ENCODE data around the gene RPH3AL. TPM values are rescaled to one million over a fixed set of nuclear protein-coding genes. Genes with fewer than 3 reads are reported as not detected.

RPH3AL gene
- total RNA-seq, 1 experiment from 2014 or later, result 3.0 TPM

DNA sequence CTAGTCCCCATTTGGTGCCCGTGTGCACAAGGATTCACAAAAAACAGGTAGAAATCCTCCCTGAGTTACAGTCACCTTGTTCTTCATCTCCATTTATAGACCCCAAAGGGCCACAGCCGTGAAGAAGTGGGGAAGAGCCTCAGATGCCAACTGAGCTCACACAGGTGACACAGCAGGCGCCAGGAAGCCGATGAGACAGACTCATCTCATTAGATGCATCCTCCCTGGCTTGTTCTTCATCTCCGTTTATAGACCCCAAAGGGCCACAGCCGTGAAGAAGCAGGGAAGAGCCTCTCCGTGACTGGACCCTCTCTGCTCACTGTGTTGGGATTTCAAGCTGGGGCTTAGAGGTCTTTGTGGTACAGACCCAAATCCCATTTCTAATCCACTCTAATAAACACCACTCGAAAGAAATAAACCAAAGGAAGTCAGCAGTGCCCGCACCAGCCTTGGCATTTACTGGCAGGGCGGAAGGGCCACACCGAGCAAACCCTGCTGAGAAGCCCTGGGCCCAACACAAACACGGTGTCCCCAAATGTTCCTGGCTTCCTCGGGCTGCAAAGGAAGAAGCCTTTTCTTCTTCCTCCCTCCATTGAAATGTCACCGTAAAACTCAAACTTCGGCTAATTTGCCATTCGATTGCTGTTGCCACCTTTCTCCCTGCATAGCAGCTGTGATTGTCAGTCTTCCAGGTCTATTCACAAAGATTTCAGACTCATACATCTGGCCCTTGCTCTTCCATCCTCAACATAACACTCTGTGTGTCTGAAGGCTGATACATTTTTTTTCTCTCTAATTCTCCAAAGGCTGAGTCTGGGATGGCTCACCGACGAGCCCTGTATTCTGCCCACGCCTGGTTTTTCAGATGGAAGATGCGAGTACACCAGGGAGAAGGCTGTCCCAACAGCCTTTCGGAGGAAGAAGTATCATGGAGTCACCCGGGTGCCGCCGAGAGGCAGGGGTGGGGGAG is 126.2 kb downstream of the RPH3AL start:
- DNase-seq, result no peak
- Mint-ChIP-seq H3K9me3 (no peaks in the 10 kb centered on the region; a peak in 1 of 5 replicates), H3K27ac (no peak overlapping the region), H3K27me3 (ENCODE audit: low read depth) (peaks cover 2% of the 10 kb centered on the region), H3K36me3 (ENCODE audit: insufficient read depth in 1 of 3, low read depth in 3 of 3) (no peaks in the 10 kb centered on the region; a peak in 1 of 7 replicates), H3K4me3 (no peak overlapping the region), H3K4me1 (peaks cover 0 to 14% of the 10 kb centered on the region in 2 experiments; a peak in 2 of 4 replicates)
- no peak overlapping the region for H2AK5ac ChIP-seq (ENCODE audit: insufficient read length, low read length)
- H3K27me3 ChIP-seq (ENCODE audit: insufficient read depth, low read length), result no peaks in the 10 kb centered on the region
- no peak overlapping the region for H3T11ph ChIP-seq (ENCODE audit: low read length)
- no peaks in the 10 kb centered on the region for H3K9me3 ChIP-seq (ENCODE audit: control insufficient read depth, low read depth, low read length)
- no peaks in the 10 kb centered on the region for H3K79me2 ChIP-seq (ENCODE audit: insufficient read depth, low read length)
- H3K23ac ChIP-seq (ENCODE audit: insufficient read length, low read depth, low read length), result no peak overlapping the region
- no peaks in the 10 kb centered on the region for H3K23me2 ChIP-seq (ENCODE audit: insufficient read length, low read depth, low read length, poor library complexity, severe bottlenecking)
- no peaks in the 10 kb centered on the region for H3K4me1 ChIP-seq (ENCODE audit: insufficient read depth, low read length)
- H2BK12ac ChIP-seq (ENCODE audit: insufficient read length, low read depth, low read length), result no peak overlapping the region
- H2BK120ac ChIP-seq (ENCODE audit: low read depth, low read length, poor library complexity, severe bottlenecking), result no peak overlapping the region
- H3K4ac ChIP-seq (ENCODE audit: low read depth, low read length), result no peak overlapping the region
- no peaks in the 10 kb centered on the region for H4K20me1 ChIP-seq (ENCODE audit: control insufficient read depth, insufficient read depth, insufficient read length)
- no CpG with 5 or more reads among the region's 24 CpGs for WGBS (ENCODE audit: extremely low coverage, insufficient read length, low lambda C conversion rate)
- TF ChIP-seq, protein P1, sequence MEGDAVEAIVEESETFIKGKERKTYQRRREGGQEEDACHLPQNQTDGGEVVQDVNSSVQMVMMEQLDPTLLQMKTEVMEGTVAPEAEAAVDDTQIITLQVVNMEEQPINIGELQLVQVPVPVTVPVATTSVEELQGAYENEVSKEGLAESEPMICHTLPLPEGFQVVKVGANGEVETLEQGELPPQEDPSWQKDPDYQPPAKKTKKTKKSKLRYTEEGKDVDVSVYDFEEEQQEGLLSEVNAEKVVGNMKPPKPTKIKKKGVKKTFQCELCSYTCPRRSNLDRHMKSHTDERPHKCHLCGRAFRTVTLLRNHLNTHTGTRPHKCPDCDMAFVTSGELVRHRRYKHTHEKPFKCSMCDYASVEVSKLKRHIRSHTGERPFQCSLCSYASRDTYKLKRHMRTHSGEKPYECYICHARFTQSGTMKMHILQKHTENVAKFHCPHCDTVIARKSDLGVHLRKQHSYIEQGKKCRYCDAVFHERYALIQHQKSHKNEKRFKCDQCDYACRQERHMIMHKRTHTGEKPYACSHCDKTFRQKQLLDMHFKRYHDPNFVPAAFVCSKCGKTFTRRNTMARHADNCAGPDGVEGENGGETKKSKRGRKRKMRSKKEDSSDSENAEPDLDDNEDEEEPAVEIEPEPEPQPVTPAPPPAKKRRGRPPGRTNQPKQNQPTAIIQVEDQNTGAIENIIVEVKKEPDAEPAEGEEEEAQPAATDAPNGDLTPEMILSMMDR (conservative IDR thresholded peaks at IDR 0.05), result no peak
- H3K27ac ChIP-seq (ENCODE audit: insufficient read length, low read depth, low read length), result no peak overlapping the region
- no peak overlapping the region for H3K56ac ChIP-seq (ENCODE audit: insufficient read length, low read depth, low read length)
- H4K8ac ChIP-seq (replicated peaks; ENCODE audit: insufficient read length, low read depth, low read length), result no peak overlapping the region
- no peak overlapping the region for H2BK15ac ChIP-seq (ENCODE audit: low read depth, low read length)
- H4K5ac ChIP-seq (ENCODE audit: insufficient read length, low read depth, low read length), result no peak overlapping the region
- H4K91ac ChIP-seq (ENCODE audit: insufficient read length, low read depth, low read length), result no peak overlapping the region
- H3K14ac ChIP-seq (ENCODE audit: insufficient read depth, low read length), result no peak overlapping the region
- no peaks in the 10 kb centered on the region for H3K79me1 ChIP-seq (ENCODE audit: insufficient read depth, low read depth, low read length, poor library complexity, severe bottlenecking)
- no peak overlapping the region for H2AFZ ChIP-seq (ENCODE audit: low read length)
- no peak overlapping the region for H3K18ac ChIP-seq (ENCODE audit: insufficient read length, low read depth, low read length)
- no peak overlapping the region for H3K9ac ChIP-seq (ENCODE audit: extremely low read depth, insufficient read length, low read length)
- no peak overlapping the region for H2BK5ac ChIP-seq (ENCODE audit: insufficient read length, low read length)
- no peak overlapping the region for H2BK20ac ChIP-seq (ENCODE audit: low read depth, low read length, poor library complexity, severe bottlenecking)
- H3K4me2 ChIP-seq (ENCODE audit: insufficient read depth, insufficient read length, low read length), result no peak overlapping the region

Data from H9 (cell line).